Tibial nerve (tissue), 4 donors: ENCODE measurements around the gene FHL3.

Source experiments
- EP300 ChIP-seq, 2 donors: sonication (generic); formaldehyde crosslinking; IDR thresholded peaks; one replicate each; pipeline ENCODE4 v1.6.1; 2017; ENCODE audit warnings: antibody characterized with exemption in 2 of 2, mild to moderate bottlenecking in 1 of 2
- POLR2A ChIP-seq, 2 donors: fragments of 450-650 bp; IDR thresholded peaks; one replicate each; pipeline ENCODE4 v1.6.1; 2017; ENCODE audit warnings: antibody characterized with exemption in 2 of 2, mild to moderate bottlenecking in 2 of 2, moderate library complexity in 2 of 2
- TF ChIP-seq, protein P1 (sequence below), 5 experiments: fragments of 200-600 bp in 3 of 5; fragments of 450-650 bp in 2 of 5; sonication (generic) in 3 of 5; IDR thresholded peaks; one replicate each; pipeline ENCODE4 v1.5.1; 2016 to 2019; ENCODE audit warnings: antibody characterized with exemption in 5 of 5, mild to moderate bottlenecking in 3 of 5, moderate library complexity in 2 of 5

GRCh38 chr1:37994886-37995566 lies 10.3 kb downstream of the FHL3 start:
- TF ChIP-seq, protein P1, sequence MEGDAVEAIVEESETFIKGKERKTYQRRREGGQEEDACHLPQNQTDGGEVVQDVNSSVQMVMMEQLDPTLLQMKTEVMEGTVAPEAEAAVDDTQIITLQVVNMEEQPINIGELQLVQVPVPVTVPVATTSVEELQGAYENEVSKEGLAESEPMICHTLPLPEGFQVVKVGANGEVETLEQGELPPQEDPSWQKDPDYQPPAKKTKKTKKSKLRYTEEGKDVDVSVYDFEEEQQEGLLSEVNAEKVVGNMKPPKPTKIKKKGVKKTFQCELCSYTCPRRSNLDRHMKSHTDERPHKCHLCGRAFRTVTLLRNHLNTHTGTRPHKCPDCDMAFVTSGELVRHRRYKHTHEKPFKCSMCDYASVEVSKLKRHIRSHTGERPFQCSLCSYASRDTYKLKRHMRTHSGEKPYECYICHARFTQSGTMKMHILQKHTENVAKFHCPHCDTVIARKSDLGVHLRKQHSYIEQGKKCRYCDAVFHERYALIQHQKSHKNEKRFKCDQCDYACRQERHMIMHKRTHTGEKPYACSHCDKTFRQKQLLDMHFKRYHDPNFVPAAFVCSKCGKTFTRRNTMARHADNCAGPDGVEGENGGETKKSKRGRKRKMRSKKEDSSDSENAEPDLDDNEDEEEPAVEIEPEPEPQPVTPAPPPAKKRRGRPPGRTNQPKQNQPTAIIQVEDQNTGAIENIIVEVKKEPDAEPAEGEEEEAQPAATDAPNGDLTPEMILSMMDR (IDR thresholded peaks at IDR 0.05): no peak
- TF ChIP-seq POLR2A (IDR thresholded peaks at IDR 0.05) (no peak), EP300 (IDR thresholded peaks at IDR 0.05) (no peak)
